Activated CD8-positive, alpha-beta T cell treated with anti-CD3 and anti-CD28 coated beads, Interleukin-2, amount 10 ng/mL, durations not matched to agents 7 days and 5 days (primary cell): ENCODE results near the gene SETD3. TPM values are rescaled to one million over a fixed set of nuclear protein-coding genes. Genes with fewer than 3 reads are reported as not detected.
A peak's percentile ranks its signal among the peaks of the same experiment; 100 is the strongest.

Experiments used
- ATAC-seq: fragments of 150-1000 bp; cut with Tn5 transposase; one replicate; pipeline ENCODE4 v1.10.0; 2021; ENCODE audit warnings: moderate library complexity
- CTCF ChIA-PET: fragments of 350-600 bp; sonication (Branson Sonifier 250); formaldehyde crosslinking; loops from one replicate; lab custom pipeline; 2021; ENCODE audit warnings: antibody characterized with exemption; lab: Charles Lee
- POLR2A ChIA-PET: fragments of 350-600 bp; sonication (Branson Sonifier 250); formaldehyde crosslinking; loops from one replicate; lab custom pipeline; 2021; ENCODE audit warnings: antibody characterized with exemption; lab: Charles Lee
- DNase-seq: peaks from one replicate; pipeline ENCODE4 v3.0.0-alpha.2; 2020
- H3K27ac Mint-ChIP-seq: one replicate; pipeline ENCODE4 v1.8.0; 2021; ENCODE audit warnings: mild to moderate bottlenecking, mixed read lengths
- H3K27me3 Mint-ChIP-seq: one replicate; pipeline ENCODE4 v1.8.0; 2021; ENCODE audit warnings: low read depth, mixed read lengths
- H3K36me3 Mint-ChIP-seq: one replicate; pipeline ENCODE4 v1.8.0; 2021; ENCODE audit warnings: low read depth, mixed read lengths
- H3K4me1 Mint-ChIP-seq: one replicate; pipeline ENCODE4 v1.8.0; 2021; ENCODE audit warnings: low read depth, mixed read lengths
- H3K4me3 Mint-ChIP-seq: one replicate; pipeline ENCODE4 v1.8.0; 2021; ENCODE audit warnings: mild to moderate bottlenecking, mixed read lengths
- H3K9me3 Mint-ChIP-seq: one replicate; pipeline ENCODE4 v1.8.0; 2022; ENCODE audit warnings: mixed read lengths; ENCODE audit not compliant: insufficient read depth
- total RNA-seq, 2 experiments: library from RNA; stranded (reverse); gene quantifications; one replicate each; pipeline ENCODE4 v1.2.3, GENCODE V29; 2021

SETD3 gene
- total RNA-seq, 2 experiments from 2014 or later, result 65.2 to 66.0 TPM

GRCh38 chr14:99413172-99413571 lies 67.5 kb downstream of the SETD3 start:
- no peak overlapping the region for H3K4me3 Mint-ChIP-seq
- H3K36me3 Mint-ChIP-seq, result peaks cover 27% of the 10 kb centered on the region
- ATAC-seq (no peak), DNase-seq (no peak)
- H3K4me1 Mint-ChIP-seq, result peaks cover 15% of the 10 kb centered on the region
- POLR2A ChIA-PET, result no interaction called here
- CTCF ChIA-PET, result interaction anchor here (0.8 to 6.2 kb wide), 5 partner anchors 9 to 93 kb away, joined by 3 to 28 read pairs (median 5); no protein-coding TSS in a partner anchor
- H3K9me3 Mint-ChIP-seq, result no peaks in the 10 kb centered on the region
- H3K27me3 Mint-ChIP-seq, result no peaks in the 10 kb centered on the region
- H3K27ac Mint-ChIP-seq, result no peak overlapping the region

DNA sequence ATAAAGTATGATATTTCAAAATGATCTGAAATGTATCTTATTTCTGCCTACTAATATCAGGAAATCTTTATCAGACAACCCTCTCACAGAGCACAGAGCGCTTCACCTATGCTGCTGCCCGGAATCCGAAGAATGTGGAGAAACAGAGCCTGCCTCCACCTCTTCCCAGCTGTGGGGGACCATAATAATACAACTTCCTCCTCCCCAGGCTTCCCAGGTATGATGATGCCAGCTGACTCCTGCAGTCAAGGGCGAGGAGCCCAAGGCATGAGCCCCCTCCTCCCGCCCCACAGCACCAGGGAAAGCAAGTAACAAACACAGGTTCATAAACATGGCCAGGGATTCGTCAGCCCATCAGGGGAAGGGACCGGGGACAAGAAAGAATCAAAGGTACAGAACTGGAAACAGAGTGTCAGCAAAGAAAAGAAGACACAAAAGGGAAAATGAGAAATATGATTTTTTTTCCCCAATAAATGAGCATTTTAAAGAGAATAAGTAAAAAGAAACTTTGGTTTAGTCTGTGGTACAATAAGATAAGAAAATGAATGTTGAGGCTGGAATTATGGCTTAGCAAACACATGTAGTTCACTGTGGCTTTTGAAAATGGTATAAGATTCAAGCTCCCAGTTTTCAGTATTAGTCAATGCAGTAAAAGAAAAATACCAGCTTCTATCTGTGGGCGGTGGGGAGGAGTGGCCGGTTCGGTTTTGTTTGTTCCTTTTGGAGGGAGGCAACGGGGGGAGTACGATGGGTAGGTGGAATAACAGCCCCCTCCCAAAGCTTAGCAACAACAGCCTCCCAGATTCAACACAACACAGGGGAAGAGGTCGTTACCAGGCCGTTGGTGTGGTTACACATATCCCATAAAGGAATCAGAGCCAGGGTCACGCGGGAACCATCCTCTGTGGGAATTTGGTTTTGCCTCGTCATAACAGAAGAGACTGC lies 68.3 kb downstream of the SETD3 start:
- peaks cover 33% of the 10 kb centered on the region for H3K36me3 Mint-ChIP-seq
- peaks cover 15% of the 10 kb centered on the region for H3K4me1 Mint-ChIP-seq
- H3K27ac Mint-ChIP-seq, result no peak overlapping the region
- ATAC-seq, result no peak
- H3K27me3 Mint-ChIP-seq, result no peaks in the 10 kb centered on the region
- POLR2A ChIA-PET, result no interaction called here
- no peaks in the 10 kb centered on the region for H3K9me3 Mint-ChIP-seq
- no peak for DNase-seq
- no peak overlapping the region for H3K4me3 Mint-ChIP-seq
- CTCF ChIA-PET, result interaction anchor here (0.8 to 6.2 kb wide), 6 partner anchors 8 to 92 kb away, joined by 3 to 28 read pairs (median 4); no protein-coding TSS in a partner anchor

DNA sequence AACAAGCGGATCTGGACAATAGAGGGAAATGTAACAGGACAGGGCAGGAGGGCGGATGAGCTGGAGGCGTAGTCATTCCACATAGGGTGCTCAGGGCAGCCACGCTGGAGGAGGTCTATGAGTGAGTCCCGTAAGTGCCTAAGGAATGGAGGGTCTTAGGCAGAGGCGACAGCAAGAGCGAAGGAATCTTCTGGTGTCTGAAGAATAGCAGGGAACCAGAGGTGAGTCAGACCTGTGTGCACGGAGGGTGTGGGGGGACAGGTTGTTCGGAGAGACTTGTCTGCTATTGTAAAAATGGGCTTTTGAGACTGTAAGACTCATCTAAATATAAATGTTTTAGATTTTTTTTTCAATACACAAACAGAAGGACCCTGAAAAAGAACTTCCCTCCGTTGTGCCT lies 70.6 kb downstream of the SETD3 start:
- H3K36me3 Mint-ChIP-seq, result peaks cover 35% of the 10 kb centered on the region
- H3K27ac Mint-ChIP-seq, result no peak overlapping the region
- ChIA-PET CTCF (no interaction called here), POLR2A (no interaction called here)
- H3K4me1 Mint-ChIP-seq, result peaks cover 9% of the 10 kb centered on the region
- no peaks in the 10 kb centered on the region for H3K9me3 Mint-ChIP-seq
- DNase-seq (no peak), ATAC-seq (no peak)
- H3K27me3 Mint-ChIP-seq, result no peaks in the 10 kb centered on the region
- H3K4me3 Mint-ChIP-seq, result no peak overlapping the region

GRCh38 chr14:99408971-99409289 lies 71.7 kb downstream of the SETD3 start:
- ATAC-seq (no peak), DNase-seq (no peak)
- Mint-ChIP-seq H3K27me3 (no peaks in the 10 kb centered on the region), H3K36me3 (peaks cover 36% of the 10 kb centered on the region), H3K4me1 (peaks cover 9% of the 10 kb centered on the region), H3K9me3 (no peaks in the 10 kb centered on the region), H3K4me3 (no peak overlapping the region), H3K27ac (no peak overlapping the region)
- ChIA-PET CTCF (interaction anchor here (0.6 kb wide), 1 partner anchor 1074 kb away, joined by 3 read pairs; no protein-coding TSS in a partner anchor), POLR2A (no interaction called here)

DNA sequence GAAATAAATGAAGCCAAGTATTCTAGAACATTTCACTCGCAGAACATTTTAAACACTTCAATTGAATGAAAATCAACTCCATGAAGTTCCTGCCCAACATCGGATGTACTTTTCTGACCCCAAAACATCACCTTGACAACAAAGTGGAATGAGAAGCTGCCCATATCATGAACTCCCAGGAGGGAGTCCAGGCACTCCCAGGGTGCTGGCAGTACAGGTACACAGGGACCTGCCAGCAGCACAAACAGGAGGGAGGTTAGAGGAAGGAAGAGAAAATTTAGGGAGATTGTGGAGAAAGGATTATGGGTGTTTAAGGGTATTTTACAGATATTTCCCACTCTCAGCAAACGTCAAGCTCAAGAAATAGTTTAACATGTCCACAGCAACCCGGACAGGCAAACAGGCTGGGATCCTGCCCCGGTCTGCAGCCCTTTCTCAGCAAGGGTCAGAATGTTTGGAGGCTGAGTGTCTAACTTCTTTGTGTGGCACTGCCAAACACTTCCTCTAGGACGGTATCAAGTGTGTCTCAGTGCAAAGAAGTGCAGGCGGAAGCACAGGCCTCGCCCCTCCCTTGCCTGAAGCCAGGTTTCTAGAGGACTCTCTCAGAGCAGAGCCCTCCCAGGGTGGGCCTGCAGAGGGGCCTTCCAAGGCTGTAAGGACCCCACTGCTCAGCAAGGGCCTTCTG lies 72.2 kb downstream of the SETD3 start:
- Mint-ChIP-seq H3K36me3 (peaks cover 34% of the 10 kb centered on the region), H3K4me1 (peaks cover 11% of the 10 kb centered on the region), H3K9me3 (no peaks in the 10 kb centered on the region), H3K27ac (no peak overlapping the region), H3K4me3 (no peak overlapping the region), H3K27me3 (no peaks in the 10 kb centered on the region)
- ChIA-PET CTCF (interaction anchor here (0.6 kb wide), 1 partner anchor 1074 kb away, joined by 3 read pairs; no protein-coding TSS in a partner anchor), POLR2A (interaction anchor here (0.5 kb wide), 1 partner anchor 20 kb away, joined by 3 read pairs; no protein-coding TSS in a partner anchor)
- DNase-seq (no peak), ATAC-seq (no peak)

DNA sequence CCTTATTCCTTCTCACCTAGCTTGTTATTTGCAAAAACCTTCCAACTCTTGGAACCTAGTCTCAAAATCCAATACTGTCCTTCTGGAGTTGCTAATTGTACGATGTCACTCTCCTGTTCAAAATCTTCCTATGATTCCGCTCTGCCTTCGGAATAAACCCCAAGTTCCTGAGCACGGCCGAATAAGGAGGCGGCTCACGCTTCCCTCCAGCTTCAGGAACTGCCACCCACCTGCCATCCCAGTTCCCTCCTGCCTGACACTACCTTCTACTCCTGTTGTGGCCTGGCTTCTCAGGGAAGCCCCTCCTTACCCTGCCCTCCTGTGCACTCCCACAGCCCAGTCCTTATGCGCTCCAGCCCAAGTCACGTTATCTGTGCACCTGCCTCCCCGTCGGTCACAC lies 73.2 kb downstream of the SETD3 start:
- ChIA-PET POLR2A (no interaction called here), CTCF (interaction anchor here (0.8 to 1.4 kb wide), 3 partner anchors 8 to 18 kb away, joined by 3 to 11 read pairs (median 6); no protein-coding TSS in a partner anchor)
- Mint-ChIP-seq H3K4me1 (peaks cover 9% of the 10 kb centered on the region), H3K36me3 (peaks cover 36% of the 10 kb centered on the region), H3K27me3 (no peaks in the 10 kb centered on the region), H3K4me3 (no peak overlapping the region), H3K27ac (peak overlapping the region; percentile 3), H3K9me3 (no peaks in the 10 kb centered on the region)
- DNase-seq (no peak), ATAC-seq (no peak)

- Mint-ChIP-seq H3K36me3 (peaks cover 46% of the 10 kb centered on the region), H3K27ac (no peak overlapping the region), H3K4me3 (no peak overlapping the region), H3K27me3 (no peaks in the 10 kb centered on the region), H3K4me1 (peaks cover 9% of the 10 kb centered on the region), H3K9me3 (no peaks in the 10 kb centered on the region)
- ChIA-PET POLR2A (no interaction called here), CTCF (interaction anchor here (1.4 to 3.7 kb wide), 3 partner anchors 10 to 83 kb away, joined by 5 to 36 read pairs (median 12); no protein-coding TSS in a partner anchor)
- no peak for ATAC-seq
- peak; percentile 5 for DNase-seq
Observed at GRCh38 chr14:99402950-99403349, 77.7 kb downstream of the SETD3 start.

DNA sequence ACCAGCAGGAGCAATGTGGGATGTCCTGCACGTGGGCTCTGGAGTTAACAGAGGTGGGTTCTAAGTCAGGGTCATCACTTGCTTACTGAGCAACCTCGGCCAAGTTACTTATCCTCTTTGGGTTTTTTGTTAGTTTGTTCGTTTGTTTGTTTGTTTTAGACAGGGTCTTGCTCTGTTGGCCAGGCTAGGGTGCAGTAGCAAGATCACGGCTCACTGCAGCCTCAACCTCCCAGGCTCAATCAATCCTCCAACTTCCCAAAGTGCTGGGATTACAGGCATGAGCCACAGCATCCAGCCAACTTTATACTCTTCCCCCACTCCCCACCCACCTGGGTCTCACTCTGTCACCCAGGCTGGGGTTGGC lies 78.4 kb downstream of the SETD3 start:
- ChIA-PET POLR2A (no interaction called here), CTCF (interaction anchor here (1.1 to 3.7 kb wide), 5 partner anchors 9 to 82 kb away, joined by 3 to 36 read pairs (median 7); no protein-coding TSS in a partner anchor)
- Mint-ChIP-seq H3K36me3 (peaks cover 41% of the 10 kb centered on the region), H3K4me3 (no peak overlapping the region), H3K9me3 (no peaks in the 10 kb centered on the region), H3K27me3 (no peaks in the 10 kb centered on the region), H3K4me1 (peaks cover 9% of the 10 kb centered on the region), H3K27ac (no peak overlapping the region)
- ATAC-seq (no peak), DNase-seq (no peak)

- Mint-ChIP-seq H3K27me3 (no peaks in the 10 kb centered on the region), H3K4me1 (peaks cover 9% of the 10 kb centered on the region), H3K36me3 (peaks cover 45% of the 10 kb centered on the region), H3K4me3 (no peak overlapping the region), H3K27ac (peak overlapping the region; percentile 6), H3K9me3 (no peaks in the 10 kb centered on the region)
- ATAC-seq, result no peak
- POLR2A ChIA-PET, result no interaction called here
- DNase-seq, result no peak
- CTCF ChIA-PET, result interaction anchor here (1.1 to 3.7 kb wide), 5 partner anchors 9 to 81 kb away, joined by 3 to 36 read pairs (median 7); no protein-coding TSS in a partner anchor
Observed at GRCh38 chr14:99401621-99402284, 78.9 kb downstream of the SETD3 start.

DNA sequence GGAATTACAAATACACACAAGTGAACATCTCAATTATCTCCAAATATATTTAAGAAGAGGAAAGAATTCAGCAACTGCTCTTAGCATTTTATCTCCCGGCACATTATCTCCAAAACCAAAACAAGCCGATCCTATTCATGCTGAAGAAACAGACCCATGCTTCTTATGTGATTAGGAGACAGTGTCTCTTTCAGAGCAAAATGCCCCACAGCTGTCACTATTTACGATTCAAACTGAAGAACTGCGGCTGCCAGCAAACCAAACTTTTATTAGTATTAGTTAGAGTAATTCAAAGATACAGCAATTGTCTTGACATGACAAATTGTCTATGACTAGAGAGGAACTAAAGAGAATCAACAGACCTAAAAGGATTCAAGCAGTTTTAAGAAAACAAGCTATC lies 79.4 kb downstream of the SETD3 start:
- ATAC-seq (no peak), DNase-seq (no peak)
- H3K27me3 Mint-ChIP-seq, result no peaks in the 10 kb centered on the region
- no peaks in the 10 kb centered on the region for H3K9me3 Mint-ChIP-seq
- peaks cover 13% of the 10 kb centered on the region for H3K4me1 Mint-ChIP-seq
- ChIA-PET POLR2A (no interaction called here), CTCF (interaction anchor here (0.7 to 3.7 kb wide), 6 partner anchors 8 to 81 kb away, joined by 3 to 36 read pairs (median 7); no protein-coding TSS in a partner anchor)
- H3K4me3 Mint-ChIP-seq, result no peak overlapping the region
- no peak overlapping the region for H3K27ac Mint-ChIP-seq
- peaks cover 41% of the 10 kb centered on the region for H3K36me3 Mint-ChIP-seq

DNA sequence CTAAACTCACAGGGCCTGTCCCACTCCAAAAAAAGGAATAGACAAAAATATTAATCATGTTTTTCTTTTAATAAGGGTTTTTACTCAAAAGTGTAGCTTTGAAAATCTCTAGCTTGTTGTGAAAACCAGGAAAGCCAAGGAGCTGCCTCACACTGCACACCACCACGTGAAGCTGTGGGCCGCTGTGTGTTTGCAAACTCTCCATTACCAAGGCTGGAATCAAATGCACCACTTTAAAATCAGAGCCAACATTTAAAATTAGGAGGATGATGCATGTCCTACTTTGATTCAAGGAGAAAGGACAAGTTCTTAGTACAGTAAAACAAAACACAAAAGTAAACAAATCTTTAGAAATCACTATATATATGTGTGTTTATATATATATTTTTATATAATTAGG lies 83.0 kb downstream of the SETD3 start:
- Mint-ChIP-seq H3K9me3 (no peaks in the 10 kb centered on the region), H3K4me1 (peaks cover 12% of the 10 kb centered on the region), H3K36me3 (peaks cover 37% of the 10 kb centered on the region), H3K27ac (no peak overlapping the region), H3K4me3 (no peak overlapping the region), H3K27me3 (no peaks in the 10 kb centered on the region)
- no peak for DNase-seq
- POLR2A ChIA-PET, result no interaction called here
- no peak for ATAC-seq
- CTCF ChIA-PET, result interaction anchor here (0.9 to 1.6 kb wide), 3 partner anchors 9 to 18 kb away, joined by 3 to 7 read pairs (median 6); no protein-coding TSS in a partner anchor
